ENCODE data around the gene LCN12. TPM values are rescaled to one million over a fixed set of nuclear protein-coding genes. Genes with fewer than 3 reads are reported as not detected.

Gene LCN12
- total RNA-seq, 1 experiment from 2014 or later = not detected

DNA sequence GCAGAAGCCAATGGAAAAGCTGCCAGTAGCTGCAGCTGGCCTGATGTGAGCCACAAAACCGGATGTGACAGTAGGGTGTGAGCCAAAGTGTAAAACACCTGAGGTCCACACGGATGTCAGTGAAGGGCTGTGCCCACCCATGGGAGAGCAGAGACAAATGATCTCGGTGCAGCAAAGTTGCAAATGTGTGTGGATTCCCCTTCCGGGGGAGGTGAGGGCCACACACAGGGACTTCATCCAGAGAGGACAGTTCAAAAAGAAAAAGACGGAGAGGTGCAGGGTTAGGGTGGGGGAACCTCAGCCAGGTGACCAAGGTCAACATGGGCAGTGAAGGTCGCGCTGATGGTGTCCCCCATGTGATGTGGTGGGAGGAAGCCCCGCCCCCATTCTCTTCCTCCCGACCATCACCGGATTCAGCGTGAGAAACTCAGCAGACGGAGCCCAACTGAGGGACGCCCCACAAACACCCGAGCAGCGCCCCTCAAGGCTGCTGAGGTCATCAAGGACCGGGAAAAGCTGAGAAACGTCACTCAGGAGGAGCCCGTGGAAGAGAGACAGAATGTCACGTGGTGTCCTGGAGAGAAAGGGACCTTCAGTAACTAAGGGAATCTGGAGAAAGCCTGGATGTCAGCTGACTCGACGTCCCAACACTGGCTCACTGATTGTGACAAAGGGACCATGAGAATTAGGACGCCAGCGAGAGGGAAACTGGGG, 13.9 kb downstream of the LCN12 start:
- no peaks in the 10 kb centered on the region for H3K36me3 ChIP-seq (ENCODE audit: insufficient read depth, low read length)
- no peak overlapping the region for H3K9ac ChIP-seq (ENCODE audit: low read length)
- H3K27ac ChIP-seq (ENCODE audit: low read length) = no peak overlapping the region
- H3K9me3 ChIP-seq (ENCODE audit: low read length) = no peaks in the 10 kb centered on the region
- 0 out of 2 replicates have a peak, but pooled peaks cover 1% of the 10 kb centered on the region for H4K20me1 ChIP-seq (ENCODE audit: insufficient read depth, low read depth, low read length)
- H3K79me2 ChIP-seq (ENCODE audit: low read length) = no peaks in the 10 kb centered on the region
- H3K4me2 ChIP-seq (ENCODE audit: low read depth, low read length, poor library complexity, severe bottlenecking) = no peak overlapping the region
- H3K4me1 ChIP-seq (ENCODE audit: low read length) = peaks cover 3% of the 10 kb centered on the region; the same call in 1 of the 2 replicates
- H3K4me3 ChIP-seq (ENCODE audit: low read length) = no peak overlapping the region
- no peaks in the 10 kb centered on the region for H3K9me2 ChIP-seq (replicated peaks; ENCODE audit: insufficient read depth, low read length)
- no peaks in the 10 kb centered on the region for H3K27me3 ChIP-seq (ENCODE audit: low read length)
- DNase-seq = no peak
- H2AFZ ChIP-seq (ENCODE audit: low read length) = no peak overlapping the region

DNA sequence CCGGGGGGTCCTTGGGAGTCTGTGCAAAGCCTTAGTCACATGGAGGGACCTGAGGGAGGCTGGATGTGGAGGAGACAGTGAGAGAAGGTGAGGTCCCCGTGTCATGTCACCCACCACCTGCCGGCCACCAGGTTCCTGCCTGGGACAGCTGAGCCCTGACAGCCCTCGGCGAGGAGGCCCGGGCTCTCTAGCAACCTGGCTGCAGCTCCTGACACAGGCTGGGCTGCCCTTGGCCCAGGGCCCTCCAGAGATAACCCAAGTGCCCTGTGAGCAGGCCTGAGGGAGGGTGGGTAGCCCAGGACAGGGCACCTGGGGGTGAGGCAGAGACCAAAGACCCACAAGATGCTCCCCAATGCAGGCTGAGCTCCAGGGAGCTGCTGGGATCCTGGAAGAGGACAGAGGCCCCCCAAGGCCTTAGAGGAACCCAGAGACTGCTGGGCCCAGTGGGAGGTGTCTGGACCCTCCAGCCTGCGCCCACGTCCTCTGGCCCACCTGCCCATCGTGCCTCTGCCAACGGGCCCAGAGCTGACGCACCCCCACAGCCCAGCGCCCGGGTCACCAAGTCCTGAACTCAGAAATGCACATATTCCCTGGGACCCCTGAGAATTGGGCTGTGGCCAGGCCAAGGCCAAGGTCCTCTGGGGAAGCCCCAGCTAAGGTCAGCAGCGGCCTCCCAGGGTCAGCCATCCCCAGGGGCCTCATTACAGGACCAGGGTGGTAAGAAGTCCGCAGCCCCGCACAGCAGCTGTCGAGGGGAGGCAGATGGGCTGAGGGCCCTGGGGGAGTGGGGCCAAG, 16.5 kb downstream of the LCN12 start:
- H2AFZ ChIP-seq (ENCODE audit: low read length) = no peak overlapping the region
- H3K4me2 ChIP-seq (ENCODE audit: low read depth, low read length, poor library complexity, severe bottlenecking) = no peak overlapping the region
- no peaks in the 10 kb centered on the region for H3K36me3 ChIP-seq (ENCODE audit: insufficient read depth, low read length)
- H3K4me1 ChIP-seq (ENCODE audit: low read length) = peaks cover 3% of the 10 kb centered on the region; the same call in 1 of the 2 replicates
- H3K9me3 ChIP-seq (ENCODE audit: low read length) = no peaks in the 10 kb centered on the region
- H3K9ac ChIP-seq (ENCODE audit: low read length) = no peak overlapping the region
- DNase-seq = no peak
- no peaks in the 10 kb centered on the region for H3K27me3 ChIP-seq (ENCODE audit: low read length)
- no peaks in the 10 kb centered on the region for H3K79me2 ChIP-seq (ENCODE audit: low read length)
- H3K4me3 ChIP-seq (ENCODE audit: low read length) = no peak overlapping the region
- H3K9me2 ChIP-seq (replicated peaks; ENCODE audit: insufficient read depth, low read length) = no peaks in the 10 kb centered on the region
- no peak overlapping the region for H3K27ac ChIP-seq (ENCODE audit: low read length)
- no peaks in the 10 kb centered on the region for H4K20me1 ChIP-seq (ENCODE audit: insufficient read depth, low read depth, low read length)

DNA sequence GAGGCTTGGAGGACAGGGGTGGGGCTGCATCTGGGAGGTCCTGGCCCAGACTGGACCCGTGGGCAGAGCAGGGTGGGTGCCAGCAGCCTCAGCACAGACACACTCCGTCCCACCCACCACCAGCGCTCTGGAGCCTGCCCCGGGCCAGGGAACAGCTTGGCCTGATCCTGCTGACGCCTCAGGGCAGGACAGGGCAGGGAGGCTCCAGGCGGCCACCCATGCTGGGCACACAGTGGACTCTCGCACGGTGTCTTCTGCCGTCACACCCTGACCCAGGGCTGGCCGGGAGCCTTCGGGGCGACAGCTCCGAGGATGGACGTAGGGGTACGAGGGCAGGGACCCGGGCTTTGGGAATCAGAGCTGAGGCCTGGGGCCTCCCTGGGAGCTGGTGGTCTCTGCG, 17.1 kb downstream of the LCN12 start:
- no peaks in the 10 kb centered on the region for H3K9me3 ChIP-seq (ENCODE audit: low read length)
- H3K27ac ChIP-seq (ENCODE audit: low read length) = no peak overlapping the region
- peaks cover 3% of the 10 kb centered on the region; the same call in 1 of the 2 replicates for H3K4me1 ChIP-seq (ENCODE audit: low read length)
- H3K79me2 ChIP-seq (ENCODE audit: low read length) = no peaks in the 10 kb centered on the region
- DNase-seq = no peak
- no peaks in the 10 kb centered on the region for H3K9me2 ChIP-seq (replicated peaks; ENCODE audit: insufficient read depth, low read length)
- H4K20me1 ChIP-seq (ENCODE audit: insufficient read depth, low read depth, low read length) = no peaks in the 10 kb centered on the region
- no peak overlapping the region for H3K4me3 ChIP-seq (ENCODE audit: low read length)
- no peaks in the 10 kb centered on the region for H3K36me3 ChIP-seq (ENCODE audit: insufficient read depth, low read length)
- H2AFZ ChIP-seq (ENCODE audit: low read length) = no peak overlapping the region
- no peaks in the 10 kb centered on the region for H3K27me3 ChIP-seq (ENCODE audit: low read length)
- H3K9ac ChIP-seq (ENCODE audit: low read length) = no peak overlapping the region
- H3K4me2 ChIP-seq (ENCODE audit: low read depth, low read length, poor library complexity, severe bottlenecking) = no peak overlapping the region

DNA sequence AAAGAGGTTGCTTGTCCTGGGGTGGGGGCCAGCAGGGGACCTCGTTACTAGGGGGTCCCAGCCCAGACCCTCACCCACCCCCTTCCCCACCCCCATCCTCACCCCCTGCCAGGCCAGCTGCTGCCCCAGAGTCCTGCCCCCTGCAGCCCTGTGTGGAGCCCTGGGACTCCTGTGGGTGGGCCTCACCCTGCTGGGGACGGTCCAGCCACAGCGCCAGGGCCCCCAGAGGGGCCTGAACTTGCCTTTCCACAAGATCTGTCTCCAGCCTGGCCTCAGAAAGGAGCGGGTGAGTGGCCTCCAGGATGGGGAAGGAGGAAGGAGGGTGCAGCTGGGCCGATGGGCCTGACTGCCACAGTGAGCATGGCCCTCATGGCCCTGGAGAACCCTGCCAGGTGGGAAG, 17.7 kb downstream of the LCN12 start:
- no peaks in the 10 kb centered on the region for H3K9me2 ChIP-seq (replicated peaks; ENCODE audit: insufficient read depth, low read length)
- no peak overlapping the region for H3K9ac ChIP-seq (ENCODE audit: low read length)
- H3K79me2 ChIP-seq (ENCODE audit: low read length) = no peaks in the 10 kb centered on the region
- DNase-seq = no peak
- H3K9me3 ChIP-seq (ENCODE audit: low read length) = no peaks in the 10 kb centered on the region
- no peak overlapping the region for H3K27ac ChIP-seq (ENCODE audit: low read length)
- no peak overlapping the region for H3K4me3 ChIP-seq (ENCODE audit: low read length)
- no peaks in the 10 kb centered on the region for H3K36me3 ChIP-seq (ENCODE audit: insufficient read depth, low read length)
- no peaks in the 10 kb centered on the region for H4K20me1 ChIP-seq (ENCODE audit: insufficient read depth, low read depth, low read length)
- H2AFZ ChIP-seq (ENCODE audit: low read length) = no peak overlapping the region
- H3K4me1 ChIP-seq (ENCODE audit: low read length) = peaks cover 3% of the 10 kb centered on the region; the same call in 1 of the 2 replicates
- no peak overlapping the region for H3K4me2 ChIP-seq (ENCODE audit: low read depth, low read length, poor library complexity, severe bottlenecking)
- H3K27me3 ChIP-seq (ENCODE audit: low read length) = no peaks in the 10 kb centered on the region

DNA sequence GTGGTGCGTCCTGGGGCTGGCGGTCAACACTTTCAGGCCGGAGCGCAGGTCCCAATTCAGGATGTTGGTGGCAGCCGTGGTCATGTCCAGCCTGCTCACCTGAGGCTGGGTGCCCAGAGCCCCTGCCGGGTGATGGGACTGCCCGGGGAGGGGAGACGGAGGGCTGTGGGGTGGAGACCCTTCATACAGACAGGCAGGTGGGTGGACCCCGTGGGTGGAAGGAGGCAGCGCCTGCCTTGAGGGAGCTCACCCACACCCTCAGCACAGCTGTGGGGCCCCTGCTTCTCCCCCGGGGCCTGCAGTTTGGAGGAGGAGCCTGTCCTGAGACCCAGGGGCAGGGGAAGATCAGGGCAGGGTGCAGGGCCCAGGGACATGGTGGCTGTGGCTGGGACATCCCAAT, 18.3 kb downstream of the LCN12 start:
- no peaks in the 10 kb centered on the region for H4K20me1 ChIP-seq (ENCODE audit: insufficient read depth, low read depth, low read length)
- H3K4me2 ChIP-seq (ENCODE audit: low read depth, low read length, poor library complexity, severe bottlenecking) = no peak overlapping the region
- no peaks in the 10 kb centered on the region for H3K27me3 ChIP-seq (ENCODE audit: low read length)
- H3K27ac ChIP-seq (ENCODE audit: low read length) = no peak overlapping the region
- no peak overlapping the region for H3K4me3 ChIP-seq (ENCODE audit: low read length)
- H2AFZ ChIP-seq (ENCODE audit: low read length) = no peak overlapping the region
- H3K79me2 ChIP-seq (ENCODE audit: low read length) = no peaks in the 10 kb centered on the region
- H3K36me3 ChIP-seq (ENCODE audit: insufficient read depth, low read length) = no peaks in the 10 kb centered on the region
- peak; percentile 56 for DNase-seq
- H3K9me3 ChIP-seq (ENCODE audit: low read length) = no peaks in the 10 kb centered on the region
- peaks cover 3% of the 10 kb centered on the region; the same call in 1 of the 2 replicates for H3K4me1 ChIP-seq (ENCODE audit: low read length)
- H3K9ac ChIP-seq (ENCODE audit: low read length) = no peak overlapping the region
- no peaks in the 10 kb centered on the region for H3K9me2 ChIP-seq (replicated peaks; ENCODE audit: insufficient read depth, low read length)

DNA sequence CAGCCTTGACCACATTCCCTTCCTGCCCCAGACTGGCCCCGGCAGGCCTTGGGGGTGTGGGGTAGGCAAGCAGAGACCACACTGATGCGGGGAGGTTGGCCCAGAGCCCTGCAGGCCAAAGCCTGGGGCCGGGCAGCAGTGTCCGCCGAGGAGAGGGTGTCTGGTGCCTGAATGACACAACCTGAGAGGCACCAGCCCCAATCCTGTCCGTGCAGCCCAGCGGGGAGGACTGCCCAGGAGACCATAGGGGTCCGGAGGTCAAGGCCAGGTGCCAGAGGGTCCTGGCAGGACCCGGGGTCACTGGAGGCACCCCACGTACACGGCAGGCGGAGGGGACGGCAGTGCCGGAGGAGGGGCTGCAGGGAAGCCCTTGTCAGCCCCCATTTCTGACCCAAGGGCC, 19.7 kb downstream of the LCN12 start:
- DNase-seq = no peak
- Histone ChIP-seq H2AFZ (ENCODE audit: low read length) (no peak overlapping the region), H4K20me1 (ENCODE audit: insufficient read depth, low read depth, low read length) (no peaks in the 10 kb centered on the region), H3K9me2 (replicated peaks; ENCODE audit: insufficient read depth, low read length) (no peaks in the 10 kb centered on the region), H3K4me1 (ENCODE audit: low read length) (peaks cover 3% of the 10 kb centered on the region; the same call in 1 of the 2 replicates), H3K79me2 (ENCODE audit: low read length) (no peaks in the 10 kb centered on the region), H3K36me3 (ENCODE audit: insufficient read depth, low read length) (no peaks in the 10 kb centered on the region), H3K27me3 (ENCODE audit: low read length) (no peaks in the 10 kb centered on the region), H3K9me3 (ENCODE audit: low read length) (no peaks in the 10 kb centered on the region), H3K27ac (ENCODE audit: low read length) (no peak overlapping the region), H3K4me2 (ENCODE audit: low read depth, low read length, poor library complexity, severe bottlenecking) (no peak overlapping the region), H3K4me3 (ENCODE audit: low read length) (no peak overlapping the region), H3K9ac (ENCODE audit: low read length) (no peak overlapping the region)

DNA sequence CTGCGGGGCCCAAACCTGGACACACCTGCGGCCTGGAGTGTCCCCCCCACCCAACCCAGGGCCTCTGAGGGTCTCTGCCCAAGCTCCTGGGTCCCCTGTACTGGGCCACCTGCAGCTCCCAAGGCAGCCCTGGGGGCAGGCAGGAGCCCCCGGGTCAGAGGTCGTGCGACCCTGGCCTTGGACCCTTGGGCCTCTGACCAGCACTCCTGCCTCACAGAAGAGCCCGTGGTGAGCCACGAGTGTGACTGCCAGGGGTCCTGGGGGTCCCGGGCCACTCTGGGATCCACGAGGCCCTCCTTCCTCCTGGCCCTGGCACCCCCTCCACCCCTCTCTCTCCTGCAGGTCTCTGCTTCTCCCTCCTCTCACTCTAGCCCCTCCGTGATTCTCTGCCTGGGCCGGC, 20.3 kb downstream of the LCN12 start:
- Histone ChIP-seq H3K36me3 (ENCODE audit: insufficient read depth, low read length) (no peaks in the 10 kb centered on the region), H3K27ac (ENCODE audit: low read length) (no peak overlapping the region), H3K9ac (ENCODE audit: low read length) (no peak overlapping the region), H3K4me1 (ENCODE audit: low read length) (peaks cover 3% of the 10 kb centered on the region; the same call in 1 of the 2 replicates), H3K4me2 (ENCODE audit: low read depth, low read length, poor library complexity, severe bottlenecking) (no peak overlapping the region), H3K9me2 (replicated peaks; ENCODE audit: insufficient read depth, low read length) (no peaks in the 10 kb centered on the region), H2AFZ (ENCODE audit: low read length) (no peak overlapping the region), H3K79me2 (ENCODE audit: low read length) (no peaks in the 10 kb centered on the region), H4K20me1 (ENCODE audit: insufficient read depth, low read depth, low read length) (no peaks in the 10 kb centered on the region), H3K27me3 (ENCODE audit: low read length) (no peaks in the 10 kb centered on the region), H3K4me3 (ENCODE audit: low read length) (no peak overlapping the region), H3K9me3 (ENCODE audit: low read length) (no peaks in the 10 kb centered on the region)
- DNase-seq = no peak

DNA sequence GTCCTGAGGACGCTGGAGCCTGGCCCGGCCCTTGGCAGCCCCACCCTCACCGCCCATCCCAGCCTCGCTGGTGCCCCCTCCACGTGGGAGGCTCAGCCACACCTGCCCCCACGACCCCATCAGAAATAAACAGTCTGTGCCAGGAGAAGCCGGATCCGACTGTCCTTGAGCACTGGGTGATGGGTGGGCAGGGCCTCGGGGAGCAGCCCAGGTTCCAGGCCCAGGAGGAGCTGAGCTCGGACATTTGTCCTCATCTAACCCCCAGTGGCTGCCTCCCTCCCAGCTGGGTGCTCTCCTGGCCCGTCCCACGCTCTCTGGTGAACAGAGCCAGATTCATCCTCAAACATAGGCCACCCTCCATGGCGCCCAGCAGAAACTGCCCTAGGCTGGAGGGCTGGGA, 20.7 kb downstream of the LCN12 start:
- Histone ChIP-seq H3K4me2 (ENCODE audit: low read depth, low read length, poor library complexity, severe bottlenecking) (no peak overlapping the region), H3K9me2 (replicated peaks; ENCODE audit: insufficient read depth, low read length) (no peaks in the 10 kb centered on the region), H3K4me3 (ENCODE audit: low read length) (no peak overlapping the region), H4K20me1 (ENCODE audit: insufficient read depth, low read depth, low read length) (no peaks in the 10 kb centered on the region), H2AFZ (ENCODE audit: low read length) (no peak overlapping the region), H3K27ac (ENCODE audit: low read length) (no peak overlapping the region), H3K9me3 (ENCODE audit: low read length) (no peaks in the 10 kb centered on the region), H3K36me3 (ENCODE audit: insufficient read depth, low read length) (no peaks in the 10 kb centered on the region), H3K27me3 (ENCODE audit: low read length) (no peaks in the 10 kb centered on the region), H3K79me2 (ENCODE audit: low read length) (no peaks in the 10 kb centered on the region), H3K4me1 (ENCODE audit: low read length) (peaks cover 3% of the 10 kb centered on the region; the same call in 1 of the 2 replicates), H3K9ac (ENCODE audit: low read length) (no peak overlapping the region)
- no peak for DNase-seq

Data from Karpas-422 (cell line).